ENCODE data around the gene ULBP3.
"Not testable (repeated sequence)": the region's sequence is repeated elsewhere in the genome, so short reads cannot be mapped to it uniquely, and the experiment has no call there.

Gene ULBP3

GRCh38 chr6:150075034-150075421 lies 6.1 kb upstream of the ULBP3 start:
- no peak for FAIRE-seq

GRCh38 chr6:150074396-150075033 lies 5.6 kb upstream of the ULBP3 start:
- FAIRE-seq, result not testable (repeated sequence)

DNA sequence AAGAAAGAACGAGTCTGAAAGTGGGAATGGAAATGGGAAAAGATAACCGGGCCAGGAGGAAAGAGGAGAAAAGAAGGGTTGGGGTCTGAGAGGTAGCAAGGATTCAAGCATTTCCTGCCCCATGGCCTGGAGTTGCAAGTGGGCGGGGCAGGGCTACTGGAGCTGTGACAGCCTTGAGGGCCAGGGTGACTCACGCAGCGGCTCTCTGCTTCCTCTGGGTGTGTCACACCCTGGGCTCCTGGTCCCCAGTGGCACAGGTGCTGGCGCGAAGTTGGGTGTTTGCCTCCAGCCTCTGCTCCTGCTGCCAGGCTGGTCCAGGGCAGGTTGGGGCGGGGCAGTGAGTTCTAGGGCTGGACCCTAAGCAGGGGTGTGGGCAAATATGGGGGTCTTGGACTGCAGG lies 3.3 kb upstream of the ULBP3 start:
- FAIRE-seq, result no peak

GRCh38 chr6:150070236-150070818 lies 1.4 kb upstream of the ULBP3 start:
- no peak for FAIRE-seq

- no peak for FAIRE-seq
Measured at GRCh38 chr6:150069706-150070105, 785 bp upstream of the ULBP3 start.

- no peak for FAIRE-seq
Measured at GRCh38 chr6:150068151-150068550, 770 bp downstream of the ULBP3 start.

DNA sequence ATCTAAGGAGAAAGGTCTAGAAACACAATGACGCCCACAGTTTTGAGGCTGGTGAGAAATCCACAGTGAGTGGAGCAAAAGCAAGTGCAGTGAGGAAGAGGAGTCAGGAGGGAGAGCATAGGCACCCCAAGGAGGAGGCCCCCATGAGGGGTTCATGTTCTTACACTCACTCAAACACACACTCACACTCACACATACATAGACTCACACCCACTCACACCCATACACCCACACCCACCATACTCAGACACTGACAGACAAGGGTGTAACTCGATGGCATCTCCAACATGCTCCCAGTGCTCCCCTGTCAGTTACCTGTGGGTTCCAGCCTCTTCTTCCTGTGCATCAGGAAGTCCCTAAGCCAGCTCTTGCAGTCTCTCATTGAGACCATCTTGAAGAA lies 3.8 kb downstream of the ULBP3 start:
- no peak for FAIRE-seq

- no peak for FAIRE-seq
Measured at GRCh38 chr6:150063640-150064039, 5.3 kb downstream of the ULBP3 start.

DNA sequence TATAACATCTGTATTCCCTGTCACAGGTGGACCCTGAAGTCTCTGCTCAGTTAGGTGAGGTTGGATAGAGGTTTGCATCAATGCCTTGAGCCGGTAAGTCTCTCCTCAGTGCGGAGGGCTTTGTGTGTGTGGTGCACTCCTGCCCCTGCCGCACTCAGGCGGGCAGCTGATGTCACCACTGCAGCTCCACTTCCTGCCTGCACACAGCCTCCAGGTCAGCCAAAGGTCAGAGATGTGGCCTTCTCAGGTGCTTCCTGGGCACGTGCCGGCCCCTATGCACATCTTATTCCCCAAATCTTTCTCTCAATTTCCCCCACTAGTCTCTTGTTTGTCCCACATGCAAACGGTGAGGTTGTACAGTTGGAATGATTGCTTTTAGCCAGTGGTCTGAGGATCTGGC lies 8.9 kb downstream of the ULBP3 start:
- FAIRE-seq, result not testable (repeated sequence)

DNA sequence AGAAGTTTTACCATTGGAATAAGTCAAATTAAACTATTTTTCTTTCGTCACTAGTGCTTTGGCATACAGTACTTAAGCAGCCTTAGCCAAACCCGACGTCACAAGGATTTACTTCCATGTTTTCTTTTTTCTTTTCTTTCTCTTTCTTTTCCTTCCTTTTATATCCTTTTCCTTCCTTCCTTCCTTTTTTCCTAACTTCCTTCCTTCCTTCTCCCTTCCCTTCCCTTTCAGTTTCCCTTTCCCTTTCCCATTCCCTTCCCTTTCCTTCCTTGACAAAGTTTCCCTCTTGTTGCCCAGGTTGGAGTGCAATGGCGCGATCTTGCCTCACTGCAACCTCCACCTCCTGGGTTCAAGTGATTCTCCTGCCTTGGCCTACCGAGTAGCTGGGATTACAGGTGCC lies 9.9 kb downstream of the ULBP3 start:
- no peak for FAIRE-seq

DNA sequence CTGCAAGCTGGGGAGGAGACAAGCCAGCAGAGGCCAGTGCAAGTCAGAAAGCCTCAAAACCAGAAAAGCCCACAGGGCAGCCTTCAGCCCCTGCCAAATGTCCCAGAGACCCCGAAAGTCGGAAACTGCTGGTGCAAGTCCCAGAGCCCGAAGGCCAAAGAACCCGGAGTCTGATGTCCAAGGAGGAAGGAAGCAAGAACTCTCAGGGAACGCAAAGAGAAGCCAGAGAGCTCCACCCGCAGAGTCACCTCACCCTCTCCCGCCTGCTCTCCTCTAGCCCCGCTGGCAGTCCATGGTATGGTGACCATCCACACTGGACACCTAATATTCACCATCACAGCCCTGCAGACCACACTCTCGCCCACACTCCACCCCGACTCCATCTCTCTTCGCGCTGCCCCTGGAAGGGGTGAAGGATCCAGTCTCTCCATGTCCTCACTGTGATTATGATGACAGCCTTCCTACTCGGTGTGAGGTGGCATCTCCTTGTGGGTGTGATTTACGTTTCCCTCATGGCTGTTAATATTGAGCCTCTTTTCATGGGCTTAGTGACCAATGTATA lies 10.6 kb downstream of the ULBP3 start:
- FAIRE-seq, result no peak

DNA sequence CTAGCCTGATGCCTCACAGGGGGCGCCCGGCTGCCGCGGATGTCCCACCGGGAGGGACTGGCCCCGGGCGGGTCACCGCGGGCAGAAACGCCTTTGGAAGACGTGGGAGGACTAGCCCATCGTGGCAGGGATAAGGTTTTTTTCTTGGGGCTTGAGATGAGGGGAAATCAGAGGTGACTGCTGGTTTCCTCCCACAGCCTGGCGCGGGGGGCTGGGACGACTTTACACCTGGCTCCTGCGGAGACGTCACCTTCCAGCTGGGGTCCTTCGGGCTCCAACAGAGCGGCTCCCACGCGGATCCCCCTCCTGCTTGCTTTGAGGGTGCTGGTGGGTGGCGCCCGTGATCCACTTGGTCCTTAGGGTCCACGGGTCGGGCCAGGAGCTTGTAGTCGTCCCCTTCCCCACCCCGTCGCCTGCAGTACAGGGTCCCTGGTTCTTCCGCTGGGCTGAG lies 11.4 kb downstream of the ULBP3 start:
- FAIRE-seq, result no peak

GRCh38 chr6:150056916-150057315 lies 12.0 kb downstream of the ULBP3 start:
- no peak for FAIRE-seq

DNA sequence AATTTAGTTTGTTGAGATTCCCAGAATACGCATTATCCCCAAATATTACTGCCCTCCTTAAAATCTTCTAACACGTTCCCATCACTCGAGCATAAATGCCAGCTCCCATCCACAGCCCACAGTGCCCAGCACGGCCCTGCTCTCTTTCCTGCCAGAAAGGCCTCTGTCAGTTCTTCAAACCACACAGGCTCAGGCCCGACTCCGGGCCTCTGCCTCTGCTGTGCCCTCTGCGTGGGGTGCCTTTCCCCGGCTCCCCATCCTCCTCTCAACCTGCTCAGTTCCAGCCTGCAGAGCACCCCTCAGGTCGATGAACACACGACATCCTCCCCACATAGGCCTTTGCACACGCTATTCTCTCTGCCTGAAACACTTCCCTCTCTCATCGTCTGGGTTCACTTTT lies 12.8 kb downstream of the ULBP3 start:
- FAIRE-seq, result no peak

DNA sequence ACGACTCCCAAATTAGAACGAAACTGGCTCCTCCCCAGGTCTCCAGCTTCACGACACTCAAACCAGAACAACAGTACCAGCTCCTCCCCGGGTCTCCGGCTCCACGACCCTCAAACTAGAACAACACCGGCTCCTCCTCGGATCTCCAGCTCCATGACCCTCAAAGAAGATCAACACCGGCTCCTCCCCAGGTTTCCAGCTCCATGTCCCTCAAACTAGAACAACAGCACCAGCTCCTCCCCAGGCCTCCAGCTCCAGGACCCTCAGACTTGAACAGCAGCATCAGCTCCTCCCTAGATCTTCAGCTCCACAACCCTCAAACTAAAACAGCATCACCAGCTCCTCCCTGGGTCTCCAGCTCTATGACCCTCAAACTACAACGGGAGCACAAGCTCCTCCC lies 13.8 kb downstream of the ULBP3 start:
- no peak for FAIRE-seq

- no peak for FAIRE-seq
Measured at GRCh38 chr6:150053450-150053849, 15.5 kb downstream of the ULBP3 start.

DNA sequence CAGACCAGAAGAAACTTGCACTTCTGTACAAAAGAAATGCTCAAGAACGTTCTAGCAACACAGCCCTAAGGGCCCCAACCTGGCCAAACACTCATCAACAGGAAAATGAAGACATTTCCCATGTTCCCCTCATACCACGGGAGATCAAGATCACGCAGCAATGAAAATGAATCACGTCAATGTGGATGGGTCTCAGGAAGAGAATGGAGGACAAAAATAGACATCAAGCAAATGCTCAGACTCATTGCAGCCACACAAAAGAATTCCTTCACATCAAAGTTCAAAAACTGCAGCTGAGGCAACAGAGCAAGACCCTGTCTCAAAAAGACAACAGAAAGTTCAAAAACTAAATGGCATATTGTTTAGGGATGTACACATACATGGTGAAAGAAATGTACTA lies 18.1 kb downstream of the ULBP3 start:
- no peak for FAIRE-seq

- FAIRE-seq, result no peak
Measured at GRCh38 chr6:150048099-150048498, 20.8 kb downstream of the ULBP3 start.

DNA sequence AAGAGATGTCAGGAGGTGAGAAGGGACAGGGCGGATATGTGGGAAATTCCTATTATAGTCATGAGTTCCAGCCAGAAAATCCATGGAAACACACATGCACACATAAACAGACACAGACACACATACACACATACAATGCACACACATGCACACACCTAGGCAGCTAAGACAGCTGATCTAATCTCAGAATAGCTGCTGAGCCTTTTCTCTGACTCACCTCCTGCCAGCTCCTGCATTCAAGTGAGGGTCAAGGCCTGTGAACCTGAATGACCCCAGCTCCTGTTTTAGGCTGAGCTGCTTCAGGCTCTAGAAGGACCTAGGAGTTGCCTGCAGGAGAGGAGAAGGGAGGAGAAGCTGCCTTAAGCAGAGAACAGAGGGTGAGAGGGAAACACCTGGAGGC lies 22.0 kb downstream of the ULBP3 start:
- FAIRE-seq, result no peak

GRCh38 chr6:150044621-150045145 lies 24.2 kb downstream of the ULBP3 start:
- FAIRE-seq, result no peak

GRCh38 chr6:150043501-150044412 lies 25.2 kb downstream of the ULBP3 start:
- no peak for FAIRE-seq

DNA sequence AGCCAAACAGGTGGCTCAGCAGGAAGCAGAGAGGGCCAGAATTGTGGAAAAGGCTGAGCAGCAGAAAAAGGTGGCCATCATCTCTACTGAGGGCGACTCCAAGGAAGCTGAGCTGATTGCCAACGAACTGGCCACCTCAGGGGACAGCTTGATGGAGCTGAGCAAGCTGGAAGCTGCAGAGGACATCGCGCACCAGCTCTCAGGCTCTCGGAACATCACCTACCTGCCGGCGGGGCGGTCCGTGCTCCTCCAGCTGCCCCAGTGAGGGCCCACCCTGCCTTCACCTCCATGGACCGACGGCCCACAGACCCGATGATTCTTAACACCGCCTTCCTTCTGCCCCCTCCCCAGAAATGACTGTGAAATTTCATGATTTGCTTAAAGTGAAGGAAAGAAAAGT lies 25.8 kb downstream of the ULBP3 start:
- no peak for FAIRE-seq

All from G401.6 (cell line).